Epithelial cell of esophagus (primary cell): Measurements from ENCODE around the gene DCANP1.

Experiments used
- DNase-seq: peaks from one replicate; pipeline ENCODE4 v3.0.0; 2010; ENCODE audit warnings: low read depth
- H3K4me3 ChIP-seq: 2 replicates; pipeline ENCODE4 v1.5.1; 2011; ENCODE audit warnings: mild to moderate bottlenecking, low read length, control low read depth
- TF ChIP-seq, protein P1 (sequence below): IDR thresholded peaks from 2 replicates; pipeline ENCODE4 v1.5.1; 2011; ENCODE audit warnings: low read depth, mild to moderate bottlenecking, low read length, control low read depth, inconsistent platforms; ENCODE audit not compliant: insufficient read depth; ENCODE audit errors: missing control alignments

Gene DCANP1

DNA sequence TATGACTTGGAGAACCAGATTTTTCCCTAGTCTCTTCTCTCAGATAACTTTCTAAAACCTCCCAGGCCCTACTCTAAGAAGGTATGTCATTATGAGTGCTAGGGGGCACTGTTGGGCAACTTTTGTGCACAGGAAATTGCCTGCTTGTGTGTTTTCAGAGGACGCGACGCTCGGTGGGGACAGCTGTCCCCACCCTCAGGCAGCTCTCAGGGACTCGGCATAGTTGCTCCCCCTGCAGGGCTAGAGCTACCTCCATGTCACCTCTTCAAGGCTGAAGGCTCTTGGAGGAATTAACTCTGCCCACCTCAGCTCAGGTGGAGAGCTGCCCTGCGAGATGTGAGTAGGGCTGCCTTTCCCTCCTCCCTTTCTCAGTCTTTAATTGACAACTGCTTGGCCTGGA lies 15.2 kb upstream of the DCANP1 start:
- no peak overlapping the region for H3K4me3 ChIP-seq
- TF ChIP-seq, protein P1, sequence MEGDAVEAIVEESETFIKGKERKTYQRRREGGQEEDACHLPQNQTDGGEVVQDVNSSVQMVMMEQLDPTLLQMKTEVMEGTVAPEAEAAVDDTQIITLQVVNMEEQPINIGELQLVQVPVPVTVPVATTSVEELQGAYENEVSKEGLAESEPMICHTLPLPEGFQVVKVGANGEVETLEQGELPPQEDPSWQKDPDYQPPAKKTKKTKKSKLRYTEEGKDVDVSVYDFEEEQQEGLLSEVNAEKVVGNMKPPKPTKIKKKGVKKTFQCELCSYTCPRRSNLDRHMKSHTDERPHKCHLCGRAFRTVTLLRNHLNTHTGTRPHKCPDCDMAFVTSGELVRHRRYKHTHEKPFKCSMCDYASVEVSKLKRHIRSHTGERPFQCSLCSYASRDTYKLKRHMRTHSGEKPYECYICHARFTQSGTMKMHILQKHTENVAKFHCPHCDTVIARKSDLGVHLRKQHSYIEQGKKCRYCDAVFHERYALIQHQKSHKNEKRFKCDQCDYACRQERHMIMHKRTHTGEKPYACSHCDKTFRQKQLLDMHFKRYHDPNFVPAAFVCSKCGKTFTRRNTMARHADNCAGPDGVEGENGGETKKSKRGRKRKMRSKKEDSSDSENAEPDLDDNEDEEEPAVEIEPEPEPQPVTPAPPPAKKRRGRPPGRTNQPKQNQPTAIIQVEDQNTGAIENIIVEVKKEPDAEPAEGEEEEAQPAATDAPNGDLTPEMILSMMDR = peak; percentile 64
- peak; percentile 68 for DNase-seq

DNA sequence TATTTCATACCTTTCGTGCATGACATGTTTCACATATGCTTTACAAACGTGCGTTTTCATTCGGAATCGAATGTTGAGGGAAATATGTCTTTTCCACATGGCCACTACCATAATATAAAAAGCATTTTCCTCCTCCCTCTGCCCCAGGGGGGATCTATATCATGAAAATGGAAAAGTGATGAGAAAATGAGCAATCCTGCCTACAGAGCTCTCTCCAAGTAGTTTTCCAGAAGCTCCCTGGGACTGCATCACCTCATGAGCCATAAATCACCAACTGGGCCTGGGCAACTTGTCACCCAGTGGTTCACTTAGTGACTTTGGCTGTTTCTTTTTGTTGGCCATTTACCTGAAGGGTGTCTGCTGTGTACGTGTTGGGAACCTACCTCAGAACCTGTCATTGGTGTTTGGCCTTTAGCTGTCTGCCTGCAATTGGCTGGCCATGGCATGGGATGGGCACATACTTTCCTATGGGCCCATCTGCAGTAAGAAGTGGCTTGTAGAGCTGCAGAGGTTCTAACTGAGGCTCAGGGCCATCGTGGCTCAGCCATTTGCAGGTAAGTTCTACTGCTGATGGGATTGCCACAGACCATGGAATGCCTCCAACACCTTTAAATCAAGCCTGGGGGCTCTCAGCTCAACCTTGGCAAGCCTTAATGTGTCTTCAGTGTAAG lies 14.5 kb upstream of the DCANP1 start:
- TF ChIP-seq, protein P1 = no peak
- no peak for DNase-seq
- H3K4me3 ChIP-seq = no peak overlapping the region

DNA sequence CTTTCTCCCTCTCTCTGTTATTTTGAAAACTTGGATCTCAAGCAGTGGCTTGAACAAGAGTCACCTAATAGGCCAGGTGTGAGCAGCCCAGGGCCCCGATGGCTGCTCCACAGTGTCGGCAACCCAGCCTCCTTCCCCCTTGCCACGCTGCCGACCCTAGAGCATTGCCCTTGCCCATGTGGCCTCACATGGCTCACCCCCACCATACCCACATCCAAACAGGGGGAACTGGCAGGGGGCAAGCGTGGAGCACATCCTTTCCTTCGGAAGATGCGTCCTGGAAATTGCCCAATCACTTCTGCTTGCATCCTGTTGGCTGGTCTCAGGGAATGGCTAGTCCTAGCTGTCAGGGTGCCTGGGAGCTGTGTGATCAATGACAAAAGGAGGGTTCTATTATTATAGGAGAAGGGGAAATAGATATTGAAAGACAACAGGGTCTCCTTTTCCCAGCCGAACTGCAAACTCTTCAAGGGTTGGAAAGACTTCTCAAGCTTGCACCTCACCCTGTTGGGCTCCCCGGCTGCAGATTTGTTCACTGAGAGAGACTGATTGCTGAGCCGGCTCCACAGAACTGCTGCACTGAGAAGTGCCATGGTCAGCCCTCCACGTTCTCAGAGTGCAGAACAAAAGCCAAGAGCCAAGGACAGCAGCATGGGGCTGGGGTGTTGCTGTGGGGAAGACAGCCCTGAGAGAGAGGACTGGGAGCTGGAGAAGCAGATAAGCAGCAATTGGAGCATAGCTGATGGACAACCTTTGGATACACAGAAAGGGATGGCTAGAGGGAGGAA lies 13.3 kb upstream of the DCANP1 start:
- TF ChIP-seq, protein P1 = no peak
- no peak overlapping the region for H3K4me3 ChIP-seq
- DNase-seq = no peak

DNA sequence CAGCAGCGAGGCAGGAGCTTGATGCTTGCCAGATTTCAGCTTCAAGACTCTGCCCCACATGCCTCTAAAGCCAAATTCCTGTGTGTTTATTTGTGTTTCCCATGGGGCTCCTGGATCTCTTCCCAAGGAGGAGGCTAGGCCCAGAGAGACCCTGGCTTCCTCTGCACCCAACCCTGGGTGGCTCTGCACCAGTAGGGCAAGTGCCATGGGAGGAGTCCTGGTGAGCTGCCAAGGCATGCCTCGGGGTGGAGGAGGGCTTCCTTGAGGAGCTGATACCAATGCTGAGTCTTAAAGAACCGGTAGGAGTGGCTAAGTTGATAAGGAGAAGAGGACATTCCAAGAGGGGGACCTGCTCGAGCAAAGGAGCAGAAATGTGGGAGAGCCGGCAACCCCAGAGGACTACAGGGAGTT lies 11.8 kb upstream of the DCANP1 start:
- no peak overlapping the region for H3K4me3 ChIP-seq
- peak; percentile 45 for DNase-seq
- TF ChIP-seq, protein P1 = no peak

DNA sequence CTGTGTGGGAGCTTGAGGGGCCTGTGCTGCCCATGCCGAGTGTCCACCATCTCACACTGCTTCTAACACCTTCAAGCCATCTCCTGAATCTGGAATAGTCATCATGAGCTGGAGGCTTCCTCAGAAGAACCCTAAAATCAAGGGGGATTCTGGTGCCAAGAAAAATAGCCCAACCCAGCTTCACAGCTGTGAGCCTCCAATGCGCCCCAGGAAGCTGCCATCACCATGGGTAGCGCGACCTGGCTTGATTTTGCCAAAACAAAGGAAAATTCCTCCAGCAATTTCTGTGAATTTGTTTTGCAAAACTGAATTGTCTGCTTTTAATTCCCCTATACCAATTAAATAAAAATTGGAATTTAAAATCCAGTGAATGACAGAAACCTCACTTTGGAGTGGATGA lies 11.2 kb upstream of the DCANP1 start:
- DNase-seq = no peak
- no peak overlapping the region for H3K4me3 ChIP-seq
- TF ChIP-seq, protein P1 = no peak

DNA sequence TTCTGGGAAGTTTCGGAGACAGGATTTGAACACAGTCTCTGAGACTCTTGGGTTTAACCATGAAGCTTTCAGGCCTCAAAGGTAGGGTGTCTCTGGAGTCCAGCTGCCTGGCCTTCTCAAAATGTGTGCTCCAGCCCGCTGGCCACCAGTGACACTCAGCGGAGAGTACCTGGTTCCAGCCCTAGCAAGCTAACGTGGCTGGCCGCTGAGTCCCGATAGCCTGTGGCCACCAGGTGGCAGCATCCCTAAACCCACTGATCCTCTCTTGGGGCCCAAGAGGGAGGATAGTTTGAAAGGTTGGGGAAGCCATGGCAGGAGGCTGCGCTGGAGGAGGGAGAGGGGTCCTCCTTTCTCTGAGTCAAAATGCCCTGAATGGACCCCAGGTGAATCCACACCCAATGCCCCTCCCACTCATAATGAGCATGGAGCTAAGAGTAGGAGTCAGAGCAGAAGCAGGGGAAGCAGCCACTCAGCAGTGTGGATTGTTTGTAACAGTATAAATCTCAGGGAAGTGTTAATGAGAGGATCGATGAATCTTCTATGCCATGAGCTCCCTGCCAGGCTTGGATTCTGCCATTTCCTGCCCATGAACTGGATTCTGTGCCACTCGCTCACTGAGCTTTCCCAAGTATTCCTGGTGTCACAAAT lies 10.4 kb upstream of the DCANP1 start:
- peak; percentile 72 for DNase-seq
- no peak overlapping the region for H3K4me3 ChIP-seq
- TF ChIP-seq, protein P1 = peak; percentile 91
